Islet precursor cell (in vitro differentiated cells): ENCODE data around the gene UPF3B.
"Not testable (repeated sequence)": the region's sequence is repeated elsewhere in the genome, so short reads cannot be mapped to it uniquely, and the experiment has no call there.

ENCODE experiments used
- DNase-seq: peaks from one replicate; pipeline ENCODE4 v3.0.0-alpha.2; 2018

Gene UPF3B

DNA sequence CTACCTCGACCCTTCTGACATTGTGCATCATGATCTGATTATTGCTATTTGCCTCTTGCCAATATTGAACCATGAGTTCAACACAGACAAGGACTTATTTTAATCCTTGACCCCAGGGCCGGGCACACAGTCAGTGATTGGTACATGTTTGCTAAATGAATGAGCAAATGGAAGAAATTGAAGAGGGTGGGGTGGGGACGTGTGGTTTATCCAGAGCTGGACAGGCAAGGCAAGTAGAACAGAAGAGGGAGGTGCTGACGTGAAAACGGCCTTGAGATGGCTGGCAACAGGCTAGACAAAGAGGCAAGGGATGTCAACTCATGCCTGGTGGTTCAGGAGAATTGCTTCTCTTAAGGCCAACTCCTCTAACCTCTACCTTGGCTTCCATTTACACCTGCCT is 28.5 kb downstream of the UPF3B start:
- not testable (repeated sequence) for DNase-seq

DNA sequence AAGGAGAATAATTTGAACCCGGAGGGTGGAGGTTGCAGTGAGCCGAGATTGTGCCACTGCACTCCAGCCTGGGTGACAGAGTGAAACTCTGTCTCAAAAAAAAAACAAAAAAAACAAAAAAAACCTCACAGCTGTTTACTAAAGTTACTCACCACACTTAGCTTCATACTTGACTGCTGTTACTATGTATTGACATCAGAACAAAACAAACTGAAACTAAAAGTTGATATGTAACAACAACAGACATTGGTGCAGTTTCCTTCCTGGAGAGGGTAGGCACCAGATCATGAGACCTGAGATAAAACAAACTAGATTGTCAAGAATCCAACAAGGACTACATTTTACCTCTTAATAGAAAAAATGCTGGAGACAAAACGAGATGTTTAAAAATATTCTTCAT is 31.1 kb downstream of the UPF3B start:
- not testable (repeated sequence) for DNase-seq

GRCh38 chrX:119817130-119817690 is 35.6 kb downstream of the UPF3B start:
- DNase-seq = no peak

DNA sequence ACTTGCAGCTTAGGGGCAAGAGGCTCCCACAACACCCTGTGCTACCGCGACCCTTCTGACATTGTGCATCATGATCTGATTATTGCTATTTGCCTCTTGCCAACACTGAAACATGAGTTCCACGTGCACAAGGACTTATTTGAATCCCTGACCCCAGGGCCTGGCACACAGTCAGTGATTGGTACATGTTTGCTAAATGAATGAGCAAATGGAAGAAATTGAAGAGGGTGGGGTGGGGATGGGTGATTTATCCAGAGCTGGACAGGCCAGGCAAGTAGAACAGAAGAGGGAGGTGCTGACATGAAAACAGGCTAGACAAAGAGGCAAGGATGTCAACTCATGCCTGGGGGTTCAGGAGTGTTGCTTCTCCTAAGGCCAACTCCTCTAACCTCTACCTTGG is 36.5 kb downstream of the UPF3B start:
- no peak for DNase-seq

DNA sequence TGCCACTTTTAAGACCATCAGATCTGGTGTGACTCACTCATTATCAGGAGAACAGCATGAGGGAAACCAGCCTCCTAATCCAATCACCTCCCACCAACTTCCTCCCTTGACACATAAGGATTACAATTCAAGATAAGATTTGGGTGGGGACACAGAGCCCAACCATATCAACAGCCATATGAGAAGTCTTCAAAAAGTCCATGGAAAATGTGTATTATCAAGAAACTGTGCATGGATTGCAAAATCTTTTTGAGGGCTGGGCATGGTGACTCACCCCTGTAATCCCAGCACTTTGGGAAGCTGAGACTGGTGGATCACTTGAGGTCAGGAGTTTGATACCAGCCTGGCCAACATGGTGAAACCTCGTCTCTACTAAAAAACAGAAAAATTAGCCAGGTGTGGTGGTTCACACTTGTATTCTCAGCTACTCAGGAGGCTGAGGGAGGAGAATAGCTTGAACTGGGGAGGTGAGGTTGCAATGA is 43.5 kb downstream of the UPF3B start:
- no peak for DNase-seq

GRCh38 chrX:119808461-119808860 is 44.3 kb downstream of the UPF3B start:
- not testable (repeated sequence) for DNase-seq

GRCh38 chrX:119802546-119802945 is 50.2 kb downstream of the UPF3B start:
- DNase-seq = no peak

DNA sequence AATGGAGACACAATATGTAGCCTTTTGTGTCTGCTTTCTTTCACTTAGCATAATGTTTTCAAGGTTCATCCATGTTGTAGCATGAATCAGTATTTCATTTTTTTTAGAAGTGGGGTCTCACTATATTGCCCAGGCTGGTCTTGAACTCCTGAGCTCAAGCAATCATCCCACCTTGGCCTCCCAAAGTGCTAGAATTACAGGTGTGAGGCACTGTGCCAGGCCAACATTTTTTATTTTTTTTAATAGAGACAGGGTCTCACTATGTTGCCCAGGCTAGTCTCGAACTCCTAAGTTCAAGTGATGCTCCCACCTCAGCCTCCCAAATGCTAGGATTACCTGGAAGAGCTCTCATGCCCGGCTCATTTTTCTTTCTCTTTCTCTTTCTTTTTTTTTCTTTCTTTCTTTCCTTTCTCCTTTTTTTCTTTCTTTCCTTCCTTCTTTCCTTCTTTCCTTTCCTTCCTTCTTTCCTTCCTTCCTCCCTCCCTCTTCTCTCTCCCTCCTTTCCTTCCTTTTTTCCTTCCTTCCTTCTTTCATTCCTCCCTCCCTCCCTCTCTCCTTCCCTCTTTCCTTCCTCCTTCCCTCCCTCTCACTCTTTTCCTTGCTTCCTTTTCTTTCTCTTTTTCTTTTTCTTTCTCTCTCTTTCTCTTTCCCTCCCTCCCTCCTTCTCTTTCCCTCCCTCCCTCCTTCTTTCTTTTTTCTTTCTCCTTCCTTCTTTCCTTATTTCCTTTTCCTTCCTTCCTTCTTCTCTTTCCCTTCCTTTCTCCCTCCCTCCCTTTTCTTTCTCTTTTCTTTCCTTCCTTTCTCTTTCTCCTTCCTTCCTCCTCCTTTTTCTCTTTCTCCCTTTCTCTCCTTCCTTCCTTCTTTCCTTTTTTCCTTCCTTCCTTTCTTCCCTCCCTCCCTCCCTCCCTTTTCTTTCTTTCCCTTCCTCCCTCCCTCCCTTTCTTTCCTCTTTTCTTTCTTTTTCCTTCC is 51.2 kb downstream of the UPF3B start:
- DNase-seq = no peak

GRCh38 chrX:119791437-119792231 is 61.1 kb downstream of the UPF3B start, which contains the start of gene RPL39:
RPL39 (minus strand) TSS chrX:119791630; CDS start chrX:119791576, 54 bp downstream.
- peak; percentile 92 for DNase-seq

DNA sequence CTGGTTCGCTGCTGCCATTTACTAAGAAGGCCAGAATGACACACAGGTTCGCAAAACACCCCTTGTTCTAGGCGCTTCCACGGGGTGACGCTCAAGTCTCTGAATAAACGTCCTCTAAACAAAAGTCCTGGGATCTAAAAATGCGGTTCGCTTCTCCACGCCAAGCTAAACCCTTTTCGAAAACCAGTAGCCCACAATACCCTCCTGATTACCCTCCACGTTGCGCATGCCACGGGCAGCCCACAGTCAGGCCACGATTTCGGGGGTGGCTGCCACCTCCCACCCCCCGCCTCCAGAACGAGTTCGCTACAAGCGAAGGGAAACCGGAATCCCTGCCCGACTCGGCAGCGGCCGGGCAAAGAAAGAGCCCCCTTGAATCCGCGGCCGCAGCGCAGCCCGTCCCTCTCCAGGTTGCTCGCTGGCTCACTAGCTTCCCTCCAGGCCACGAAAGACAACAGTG is 61.8 kb downstream of the UPF3B start:
- no peak for DNase-seq

DNA sequence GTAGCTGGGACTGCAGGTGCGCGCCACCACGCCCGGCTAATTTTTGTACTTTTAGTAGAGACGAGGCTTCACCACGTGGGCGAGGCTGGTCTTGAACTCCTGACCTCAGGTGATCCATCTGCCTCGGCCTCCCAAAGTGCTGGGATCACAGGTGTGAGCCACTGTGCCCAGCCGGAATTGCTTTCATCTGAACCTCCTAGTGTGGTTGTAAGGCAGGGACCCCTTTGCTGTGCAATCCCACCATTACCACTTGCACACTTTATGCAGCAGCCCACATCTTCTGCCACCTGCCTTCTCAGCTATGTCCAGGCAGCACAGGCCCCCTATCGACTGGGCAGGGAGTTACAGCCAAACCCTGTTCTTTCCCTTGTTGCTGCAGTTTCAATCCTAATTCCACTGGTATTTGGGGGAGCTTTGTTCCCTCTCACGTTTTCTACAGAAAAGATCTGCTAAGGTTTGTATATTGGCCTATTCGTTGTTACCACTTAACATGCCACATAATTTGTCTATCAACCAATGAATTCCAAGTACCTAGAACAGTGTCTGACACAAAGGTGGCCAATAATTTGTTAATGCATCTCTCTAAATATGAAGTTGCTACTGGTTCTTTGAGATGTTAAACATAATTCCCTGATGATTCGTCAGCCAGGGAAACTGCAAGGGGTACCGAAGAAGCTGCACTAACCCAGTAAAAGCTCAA is 67.9 kb downstream of the UPF3B start:
- peak; percentile 67 for DNase-seq
